GM06990 (cell line): Measurements from ENCODE around the gene CACNG3.

Experiments used
- DNase-seq: peaks from one replicate; pipeline ENCODE4 v3.0.0-alpha.2; 2011; ENCODE audit not compliant: insufficient read length; ENCODE audit errors: extremely low read depth
- H3K27me3 ChIP-seq: replicated peaks from 2 replicates; pipeline ENCODE4 v1.6.0; 2011; ENCODE audit warnings: low read length; ENCODE audit not compliant: control insufficient read depth, insufficient read depth
- H3K36me3 ChIP-seq: 2 replicates; pipeline ENCODE4 v1.5.1; 2011; ENCODE audit warnings: low read length; ENCODE audit not compliant: control insufficient read depth, insufficient read depth
- H3K4me3 ChIP-seq: replicated peaks from 2 replicates; pipeline ENCODE4 v1.5.1; 2011; ENCODE audit warnings: low read depth, mild to moderate bottlenecking, control low read depth, low read length
- TF ChIP-seq, protein P1 (sequence below): IDR thresholded peaks from 2 replicates; pipeline ENCODE4 v1.5.1; 2011; ENCODE audit warnings: low read length, control low read depth, mild to moderate bottlenecking, inconsistent platforms; ENCODE audit not compliant: insufficient read depth, poor library complexity, severe bottlenecking

The CACNG3 gene

DNA sequence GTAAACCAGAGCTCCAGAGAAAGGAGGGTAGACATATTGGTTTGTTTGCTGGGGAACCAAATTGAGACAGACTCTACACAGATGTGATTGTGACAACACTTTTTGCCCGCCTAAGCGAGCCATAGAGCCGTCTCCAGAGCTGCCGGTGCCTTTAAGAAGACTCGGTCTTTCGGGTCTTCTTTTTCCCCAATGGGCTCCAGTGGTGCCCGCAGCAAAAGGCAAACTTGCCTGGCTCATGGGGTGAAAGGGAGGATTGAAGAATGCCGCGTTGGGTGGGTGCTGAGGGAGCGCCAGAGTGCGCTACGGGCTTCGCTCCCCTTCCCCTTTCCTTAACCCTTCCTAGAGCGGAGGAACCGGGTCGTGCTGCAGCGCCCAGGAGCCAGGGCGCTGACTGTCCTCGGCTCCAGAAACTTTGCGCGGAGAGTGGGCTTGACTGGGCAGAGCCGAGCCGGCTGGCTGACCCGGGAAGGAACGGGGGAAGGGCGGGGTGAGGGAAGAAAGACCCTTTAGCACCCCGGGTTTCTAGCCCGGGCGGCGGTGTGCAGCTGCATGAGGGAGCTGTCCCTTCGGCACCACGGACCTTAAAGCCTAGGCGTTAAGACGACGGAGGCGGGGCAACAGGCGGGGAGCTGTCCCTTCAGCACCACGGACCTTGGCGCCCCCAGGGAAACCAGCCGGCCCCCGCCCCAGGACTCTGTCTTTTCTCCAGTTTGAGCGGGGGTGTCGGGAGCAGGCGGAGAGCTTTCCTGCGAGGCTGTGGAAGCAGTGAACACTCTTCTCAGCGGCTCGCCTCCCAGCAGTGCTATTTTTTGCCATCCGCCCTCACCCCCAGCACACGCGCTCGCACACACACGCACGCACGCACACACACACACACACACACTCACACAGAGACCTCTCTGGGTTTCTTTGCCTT lies at the start of gene CACNG3:
CACNG3 (plus strand) TSS at position 880 of the 916 bp plus-strand sequence. CDS start 420 bp downstream, outside the sequence.
- peak; percentile 31 for DNase-seq
- H3K27me3 ChIP-seq: peaks cover 6% of the 10 kb centered on the region; the same call in 1 of the 2 replicates
- no peak within 1 kb of the TSS for H3K4me3 ChIP-seq
- H3K36me3 ChIP-seq: no peaks in the 10 kb centered on the region
- TF ChIP-seq, protein P1, sequence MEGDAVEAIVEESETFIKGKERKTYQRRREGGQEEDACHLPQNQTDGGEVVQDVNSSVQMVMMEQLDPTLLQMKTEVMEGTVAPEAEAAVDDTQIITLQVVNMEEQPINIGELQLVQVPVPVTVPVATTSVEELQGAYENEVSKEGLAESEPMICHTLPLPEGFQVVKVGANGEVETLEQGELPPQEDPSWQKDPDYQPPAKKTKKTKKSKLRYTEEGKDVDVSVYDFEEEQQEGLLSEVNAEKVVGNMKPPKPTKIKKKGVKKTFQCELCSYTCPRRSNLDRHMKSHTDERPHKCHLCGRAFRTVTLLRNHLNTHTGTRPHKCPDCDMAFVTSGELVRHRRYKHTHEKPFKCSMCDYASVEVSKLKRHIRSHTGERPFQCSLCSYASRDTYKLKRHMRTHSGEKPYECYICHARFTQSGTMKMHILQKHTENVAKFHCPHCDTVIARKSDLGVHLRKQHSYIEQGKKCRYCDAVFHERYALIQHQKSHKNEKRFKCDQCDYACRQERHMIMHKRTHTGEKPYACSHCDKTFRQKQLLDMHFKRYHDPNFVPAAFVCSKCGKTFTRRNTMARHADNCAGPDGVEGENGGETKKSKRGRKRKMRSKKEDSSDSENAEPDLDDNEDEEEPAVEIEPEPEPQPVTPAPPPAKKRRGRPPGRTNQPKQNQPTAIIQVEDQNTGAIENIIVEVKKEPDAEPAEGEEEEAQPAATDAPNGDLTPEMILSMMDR: no peak

GRCh38 chr16:24206926-24207325 lies 49.2 kb upstream of the CACNG3 start:
- no peak for DNase-seq
- H3K4me3 ChIP-seq: no peak overlapping the region
- TF ChIP-seq, protein P1: no peak
- H3K36me3 ChIP-seq: peaks cover 18% of the 10 kb centered on the region
- H3K27me3 ChIP-seq: no peaks in the 10 kb centered on the region

GRCh38 chr16:24208710-24209109 lies 47.4 kb upstream of the CACNG3 start:
- H3K4me3 ChIP-seq: no peak overlapping the region
- TF ChIP-seq, protein P1: no peak
- no peak for DNase-seq
- no peaks in the 10 kb centered on the region for H3K27me3 ChIP-seq
- peaks cover 22% of the 10 kb centered on the region for H3K36me3 ChIP-seq

- TF ChIP-seq, protein P1: no peak
- peaks cover 14% of the 10 kb centered on the region for H3K36me3 ChIP-seq
- no peaks in the 10 kb centered on the region for H3K27me3 ChIP-seq
- H3K4me3 ChIP-seq: no peak overlapping the region
- DNase-seq: no peak
Observed at GRCh38 chr16:24214992-24215391, 41.1 kb upstream of the CACNG3 start.

DNA sequence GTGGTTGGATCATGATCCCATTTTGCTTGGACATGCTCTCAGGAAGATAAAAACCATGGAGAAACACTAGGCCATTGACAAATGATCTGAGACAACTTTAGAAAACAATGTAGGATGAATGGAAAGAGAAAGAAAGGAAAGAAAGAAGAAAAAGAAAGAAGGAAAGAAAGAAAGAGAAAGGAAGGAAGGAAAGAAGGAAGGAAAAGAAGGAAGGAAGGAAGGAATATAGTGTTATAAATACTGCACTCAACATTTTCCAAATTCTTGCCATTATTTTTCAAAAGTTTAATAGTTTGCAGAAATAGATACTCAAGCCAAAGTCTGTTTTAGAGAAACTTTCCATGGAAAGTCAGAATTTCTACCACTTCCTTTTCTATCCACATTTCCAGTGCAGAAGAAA lies 39.2 kb upstream of the CACNG3 start:
- no peak overlapping the region for H3K4me3 ChIP-seq
- DNase-seq: no peak
- no peaks in the 10 kb centered on the region for H3K27me3 ChIP-seq
- H3K36me3 ChIP-seq: peaks cover 11% of the 10 kb centered on the region
- TF ChIP-seq, protein P1: no peak
